ENCODE measurements around the gene CAPNS1.

DNA sequence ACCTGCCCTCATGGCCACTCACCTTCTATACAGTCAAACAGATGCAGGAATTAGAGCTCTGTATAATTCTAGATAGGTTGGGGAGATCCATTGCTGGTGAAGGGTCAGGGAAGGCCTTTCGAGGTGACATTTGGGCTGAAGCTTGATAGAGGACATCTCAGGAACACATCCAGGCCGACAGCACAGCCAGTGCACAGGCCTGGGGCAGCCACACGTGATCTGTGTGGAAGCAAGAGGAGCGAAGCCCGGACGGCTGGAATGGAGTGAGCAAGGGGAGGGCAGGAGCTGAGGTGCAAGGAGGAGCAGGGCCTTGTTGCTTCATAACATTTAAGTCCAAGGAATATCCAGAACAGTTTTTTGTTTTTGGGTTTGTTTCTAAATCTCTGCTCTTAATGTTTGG is 33.4 kb upstream of the CAPNS1 start:
- TF ChIP-seq, protein P1, sequence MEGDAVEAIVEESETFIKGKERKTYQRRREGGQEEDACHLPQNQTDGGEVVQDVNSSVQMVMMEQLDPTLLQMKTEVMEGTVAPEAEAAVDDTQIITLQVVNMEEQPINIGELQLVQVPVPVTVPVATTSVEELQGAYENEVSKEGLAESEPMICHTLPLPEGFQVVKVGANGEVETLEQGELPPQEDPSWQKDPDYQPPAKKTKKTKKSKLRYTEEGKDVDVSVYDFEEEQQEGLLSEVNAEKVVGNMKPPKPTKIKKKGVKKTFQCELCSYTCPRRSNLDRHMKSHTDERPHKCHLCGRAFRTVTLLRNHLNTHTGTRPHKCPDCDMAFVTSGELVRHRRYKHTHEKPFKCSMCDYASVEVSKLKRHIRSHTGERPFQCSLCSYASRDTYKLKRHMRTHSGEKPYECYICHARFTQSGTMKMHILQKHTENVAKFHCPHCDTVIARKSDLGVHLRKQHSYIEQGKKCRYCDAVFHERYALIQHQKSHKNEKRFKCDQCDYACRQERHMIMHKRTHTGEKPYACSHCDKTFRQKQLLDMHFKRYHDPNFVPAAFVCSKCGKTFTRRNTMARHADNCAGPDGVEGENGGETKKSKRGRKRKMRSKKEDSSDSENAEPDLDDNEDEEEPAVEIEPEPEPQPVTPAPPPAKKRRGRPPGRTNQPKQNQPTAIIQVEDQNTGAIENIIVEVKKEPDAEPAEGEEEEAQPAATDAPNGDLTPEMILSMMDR (IDR thresholded peaks at IDR 0.05; ENCODE audit: borderline replicate concordance, extremely low read depth, low read length, poor library complexity, severe bottlenecking), result no peak
- TF ChIP-seq EZH2 (IDR thresholded peaks at IDR 0.05; ENCODE audit: borderline replicate concordance, low read depth, low read length, severe bottlenecking), result no peak

Measured in DND-41 (cell line).